Activated T-cell treated with anti-CD3 and anti-CD28 coated beads, Interleukin-2, amount 50 U/mL, for 48 hours (primary cell): ENCODE data around the gene DQX1.
A peak's percentile ranks its signal among the peaks of the same experiment; 100 is the strongest.

Experiments used
- DNase-seq, 2 experiments: peaks; one replicate each; pipeline ENCODE4 v3.0.0-alpha.2; 2020

Gene DQX1

DNA sequence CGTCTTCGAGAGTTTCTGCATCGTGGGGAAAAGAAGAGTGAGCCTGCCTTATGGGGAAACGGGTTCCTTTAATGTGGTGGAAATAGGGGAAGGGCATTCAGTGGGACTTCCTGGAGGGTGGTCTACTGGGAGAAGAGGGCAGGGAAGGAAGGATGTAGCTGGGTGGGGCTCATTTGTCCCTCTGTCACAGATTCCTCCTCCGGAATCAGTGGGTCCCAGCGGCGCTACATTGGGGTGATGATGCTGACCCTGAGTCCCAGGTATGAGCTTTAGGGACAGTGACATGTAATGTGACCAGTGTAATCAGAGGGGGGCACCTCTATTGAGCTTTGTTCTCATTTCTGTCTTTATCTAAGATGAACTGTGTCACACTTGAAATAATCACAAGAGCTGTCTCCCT is 5.6 kb upstream of the DQX1 start:
- DNase-seq: no peak

GRCh38 chr2:74530239-74531187 is 4.5 kb upstream of the DQX1 start:
- peak; percentile 67 to 68 for DNase-seq

GRCh38 chr2:74529357-74530238 is 3.6 kb upstream of the DQX1 start, which contains the start of the genes AUP1 and HTRA2:
Gene AUP1 (minus strand): TSS chr2:74529706. CDS start chr2:74529629, 77 bp downstream.
Gene HTRA2 (plus strand): TSS chr2:74529933. CDS start chr2:74530007, 74 bp downstream.
- peak; percentile 96 for DNase-seq

DNA sequence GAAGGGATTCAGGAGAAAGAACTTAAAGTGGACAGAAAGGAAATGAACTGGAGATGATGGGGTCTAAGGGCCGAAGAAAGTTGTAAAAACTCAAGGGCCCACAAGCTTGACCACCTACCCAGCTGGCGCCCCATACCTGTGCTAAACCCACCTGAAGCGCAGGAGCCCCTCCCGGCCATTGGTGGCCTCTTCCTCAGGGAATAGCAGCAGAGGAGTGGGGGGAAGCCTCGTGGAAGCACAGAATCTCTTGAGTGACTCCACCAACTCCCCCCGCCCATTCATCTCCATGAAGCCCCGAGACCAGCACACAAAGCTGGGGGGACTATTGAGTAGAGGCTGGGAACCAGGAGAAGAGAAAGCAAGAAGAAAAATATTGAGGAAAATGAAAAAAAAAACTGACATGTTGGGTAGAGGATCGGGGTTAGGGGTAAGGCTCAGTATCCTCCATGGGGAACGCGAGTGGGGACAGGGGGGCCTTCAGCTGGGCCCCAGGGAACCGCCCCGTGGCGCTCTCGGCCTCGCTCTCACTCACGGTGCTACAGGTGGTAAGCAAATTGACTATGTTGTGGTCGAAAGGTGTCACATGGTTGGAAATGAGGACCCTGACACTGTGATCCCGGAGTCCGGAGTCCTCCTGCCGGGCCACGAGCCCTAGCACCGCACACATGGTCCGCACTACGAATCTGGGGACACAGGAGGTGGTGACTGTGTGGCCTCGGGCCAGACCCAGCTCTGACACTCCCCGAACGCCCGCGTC is 2.7 kb upstream of the DQX1 start:
- no peak for DNase-seq

DNA sequence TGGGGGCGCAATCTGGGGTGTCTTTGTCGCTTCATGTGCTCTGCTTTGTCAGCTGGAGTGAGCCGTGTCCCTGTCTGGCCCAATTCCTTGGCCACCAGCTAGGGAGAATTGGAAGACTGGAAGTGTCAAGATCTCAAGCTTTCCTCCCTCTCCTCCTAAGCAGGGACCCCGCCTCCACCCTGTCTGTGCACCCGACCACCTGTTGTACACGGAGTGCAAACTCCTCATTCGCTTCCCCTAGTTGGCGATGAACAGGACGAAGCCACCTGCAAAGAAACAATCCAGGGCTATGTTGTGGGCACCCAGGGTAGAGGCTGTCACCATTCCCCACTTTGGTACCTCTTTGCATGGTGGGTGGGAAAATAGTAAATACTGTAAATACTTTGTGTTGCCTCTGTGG is 1.7 kb upstream of the DQX1 start:
- DNase-seq: no peak

GRCh38 chr2:74526649-74527230 is 709 bp upstream of the DQX1 start:
- no peak for DNase-seq

DNA sequence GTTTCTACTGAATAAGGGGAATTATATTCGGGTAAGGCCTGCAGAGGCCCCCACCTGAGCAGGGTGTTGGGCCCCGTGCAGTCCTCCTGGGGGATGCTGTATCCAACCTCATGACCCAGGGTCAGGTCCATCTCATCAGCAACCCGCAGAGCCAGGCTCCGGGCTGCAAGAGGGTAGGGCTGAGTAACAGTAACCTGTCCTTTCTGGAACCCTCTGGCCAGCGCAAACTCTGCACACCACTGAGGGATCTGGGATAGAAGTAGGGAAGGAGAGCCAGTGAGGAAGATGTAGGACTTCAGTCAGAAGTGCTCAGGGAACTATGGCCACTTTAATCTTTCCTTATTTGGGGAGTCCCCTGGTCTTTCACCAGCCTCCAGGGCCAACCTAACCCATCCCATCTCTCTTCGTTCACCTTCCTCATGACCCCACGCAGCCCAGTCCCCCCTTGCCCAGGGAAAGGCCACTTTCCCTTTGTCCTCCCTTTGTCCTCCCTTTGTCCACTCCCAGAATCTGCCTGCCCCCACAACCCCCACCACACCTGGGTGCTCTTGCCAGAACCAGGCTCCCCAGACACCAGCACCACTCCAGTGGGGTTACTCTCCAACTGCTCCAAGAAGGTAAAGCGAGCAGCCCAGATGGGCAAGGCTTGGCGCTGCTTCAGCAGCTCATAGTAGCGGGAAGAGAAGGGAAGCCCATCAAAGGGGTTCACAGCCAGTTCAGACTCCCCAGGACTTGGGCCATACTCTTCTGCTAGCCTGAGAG is 895 bp downstream of the DQX1 start:
- DNase-seq: no peak

- no peak for DNase-seq
These were observed 2.0 kb downstream of the DQX1 start for GRCh38 chr2:74524005-74524404.

DNA sequence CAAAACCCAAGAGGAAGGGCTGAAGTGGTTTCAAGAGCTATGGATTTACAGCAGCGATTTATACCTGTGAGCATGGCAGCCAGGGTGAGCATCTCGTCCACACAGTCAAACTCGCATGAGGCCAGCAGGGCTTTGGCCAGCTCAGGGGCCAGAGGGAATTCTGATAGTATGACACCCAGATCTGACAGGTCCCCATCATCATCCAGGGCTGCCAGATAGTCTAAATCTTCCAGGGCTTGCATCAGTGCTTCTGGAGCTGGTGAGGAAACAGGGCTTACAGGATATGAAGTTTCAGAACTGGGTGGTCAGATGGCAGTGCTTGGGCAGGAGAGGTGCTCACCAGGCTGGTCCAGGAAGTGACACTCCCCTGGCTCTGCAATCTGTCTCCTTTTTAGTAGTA is 3.5 kb downstream of the DQX1 start:
- DNase-seq: no peak

- no peak for DNase-seq
These were observed 9.4 kb downstream of the DQX1 start for GRCh38 chr2:74516650-74517049.

DNA sequence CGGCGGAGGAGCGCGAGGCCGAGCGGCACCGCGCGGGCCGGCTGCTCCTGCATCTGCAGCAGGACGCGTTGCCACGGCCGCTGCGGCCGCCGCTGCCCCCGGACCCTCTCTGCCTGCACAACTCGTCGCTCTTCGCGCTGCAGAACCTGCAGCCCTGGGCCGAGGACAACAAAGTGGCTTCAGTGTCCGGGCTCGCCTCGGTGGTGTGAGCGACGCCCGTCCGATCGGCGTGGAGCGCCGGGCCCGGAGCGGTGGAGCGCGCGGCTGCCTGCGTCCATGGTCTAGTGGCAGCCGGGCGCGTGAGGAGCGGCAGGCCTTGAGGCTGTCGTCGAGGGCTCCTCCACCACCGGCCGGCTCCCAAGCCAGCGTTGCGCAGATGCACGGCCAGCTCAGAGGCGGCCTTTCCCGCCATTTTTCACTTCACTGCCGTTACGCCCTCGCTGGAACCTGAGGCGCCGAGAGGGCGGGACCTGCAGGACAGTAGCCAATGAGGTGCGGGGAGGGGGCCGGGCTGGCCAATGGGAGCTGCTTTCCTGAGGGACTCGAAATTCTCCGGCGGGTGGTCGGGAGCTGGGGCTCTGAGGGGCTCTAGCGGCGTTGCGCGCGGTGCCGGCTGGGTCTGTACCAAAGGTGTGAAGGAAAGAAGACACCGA is 9.9 kb downstream of the DQX1 start:
- peak; percentile 83 to 87 for DNase-seq

- DNase-seq: peak in 1 of 2 experiments; percentile 47
These were observed 10.6 kb downstream of the DQX1 start for GRCh38 chr2:74515271-74515980.

DNA sequence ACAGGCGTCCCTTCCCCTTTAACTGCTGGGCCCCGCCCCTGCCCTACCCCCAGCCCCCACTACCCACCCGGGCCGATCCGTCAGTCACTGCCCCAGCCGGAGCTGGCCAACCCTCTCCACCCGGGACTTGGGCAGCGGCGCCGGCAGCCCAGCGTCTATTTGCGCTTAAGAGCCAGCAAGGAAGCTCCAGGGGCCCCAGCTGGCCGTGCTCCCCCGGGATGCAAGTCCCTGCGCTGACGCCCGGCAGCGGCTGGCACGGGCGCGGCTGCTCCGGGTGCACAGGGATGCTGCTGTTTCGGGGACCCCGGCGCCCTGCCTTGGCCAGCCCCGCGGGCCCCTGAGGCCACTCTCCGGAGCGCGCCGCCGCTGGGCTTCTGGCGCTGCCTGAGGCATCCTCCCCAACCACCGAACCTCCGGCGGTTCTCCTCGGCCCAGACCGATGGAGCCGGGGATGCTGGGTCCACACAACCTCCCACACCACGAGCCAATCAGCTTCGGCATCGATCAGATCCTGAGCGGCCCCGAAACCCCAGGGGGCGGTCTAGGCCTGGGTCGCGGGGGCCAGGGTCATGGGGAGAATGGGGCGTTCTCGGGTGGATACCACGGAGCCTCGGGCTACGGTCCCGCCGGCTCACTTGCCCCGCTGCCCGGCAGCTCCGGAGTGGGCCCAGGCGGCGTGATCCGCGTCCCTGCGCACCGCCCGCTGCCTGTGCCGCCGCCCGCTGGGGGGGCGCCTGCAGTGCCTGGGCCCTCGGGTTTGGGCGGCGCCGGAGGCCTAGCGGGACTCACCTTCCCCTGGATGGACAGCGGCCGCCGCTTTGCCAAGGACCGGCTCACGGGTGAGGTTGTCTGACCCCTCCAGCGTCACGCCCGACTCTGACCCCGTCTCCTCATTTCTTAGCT is 11.4 kb downstream of the DQX1 start, which contains the start of gene TLX2:
TLX2 (plus strand) TSS at position 83 of the 903 bp plus-strand sequence; CDS start at position 440, 357 bp downstream.
- DNase-seq: peak in 1 of 2 experiments; percentile 53

GRCh38 chr2:74513605-74514367 is 12.2 kb downstream of the DQX1 start:
- peak; percentile 45 to 63 for DNase-seq

GRCh38 chr2:74512744-74513604 is 13.1 kb downstream of the DQX1 start:
- no peak for DNase-seq

- DNase-seq: no peak
These were observed 14.7 kb downstream of the DQX1 start for GRCh38 chr2:74511104-74511989.
